A204.1 (cell line): Measurements from ENCODE around the gene MARCHF3.
"Not testable (repeated sequence)": the region's sequence is repeated elsewhere in the genome, so short reads cannot be mapped to it uniquely, and the experiment has no call there.

Experiments used
- FAIRE-seq: peaks from 2 replicates; lab custom pipeline; 2012; peaks lifted over from hg19 to GRCh38; lab: Jason Lieb, UNC

MARCHF3 gene

GRCh38 chr5:127046343-127047072 is 16.1 kb upstream of the MARCHF3 start:
- FAIRE-seq: no peak

- FAIRE-seq: no peak
Measured at GRCh38 chr5:127042593-127042992, 12.2 kb upstream of the MARCHF3 start.

GRCh38 chr5:127041571-127041970 is 11.2 kb upstream of the MARCHF3 start:
- no peak for FAIRE-seq

- FAIRE-seq: no peak
Measured at GRCh38 chr5:127040796-127041520, 10.6 kb upstream of the MARCHF3 start.

GRCh38 chr5:127038550-127038949 is 8.2 kb upstream of the MARCHF3 start:
- FAIRE-seq: no peak

- FAIRE-seq: no peak
Measured at GRCh38 chr5:127031863-127032232, 1.5 kb upstream of the MARCHF3 start.

- FAIRE-seq: no peak
Measured at GRCh38 chr5:127031147-127031862, 947 bp upstream of the MARCHF3 start.

- FAIRE-seq: no peak
Measured at GRCh38 chr5:127029581-127030258, 638 bp downstream of the MARCHF3 start.

- no peak for FAIRE-seq
Measured at GRCh38 chr5:127028822-127029457, 1.4 kb downstream of the MARCHF3 start.

GRCh38 chr5:127027539-127027938 is 2.8 kb downstream of the MARCHF3 start:
- no peak for FAIRE-seq

GRCh38 chr5:127026166-127026565 is 4.2 kb downstream of the MARCHF3 start:
- no peak for FAIRE-seq

- FAIRE-seq: no peak
Measured at GRCh38 chr5:127025467-127025866, 4.9 kb downstream of the MARCHF3 start.

GRCh38 chr5:127024821-127025220 is 5.5 kb downstream of the MARCHF3 start:
- no peak for FAIRE-seq

- not testable (repeated sequence) for FAIRE-seq
Measured at GRCh38 chr5:127023552-127024191, 6.7 kb downstream of the MARCHF3 start.

GRCh38 chr5:127022846-127023245 is 7.5 kb downstream of the MARCHF3 start:
- no peak for FAIRE-seq

- no peak for FAIRE-seq
Measured at GRCh38 chr5:127019928-127020327, 10.4 kb downstream of the MARCHF3 start.

- FAIRE-seq: not testable (repeated sequence)
Measured at GRCh38 chr5:127016722-127017121, 13.6 kb downstream of the MARCHF3 start.

- no peak for FAIRE-seq
Measured at GRCh38 chr5:127015716-127016115, 14.6 kb downstream of the MARCHF3 start.

GRCh38 chr5:127014573-127014972 is 15.8 kb downstream of the MARCHF3 start:
- no peak for FAIRE-seq

- no peak for FAIRE-seq
Measured at GRCh38 chr5:127013407-127013806, 17.0 kb downstream of the MARCHF3 start.

GRCh38 chr5:127012916-127013315 is 17.4 kb downstream of the MARCHF3 start:
- no peak for FAIRE-seq
